Pancreas (tissue), 10 donors: ENCODE results near the gene MARK1. TPM values are rescaled to one million over a fixed set of nuclear protein-coding genes. Genes with fewer than 3 reads are reported as not detected.

Source experiments
- ATAC-seq, 4 donors: fragments of 200-7000 bp; cut with Tn5 transposase; one replicate each; pipeline versions ENCODE4 v1.8.0 to v1.9.1; 2020; ENCODE audit warnings: mild to moderate bottlenecking in 4 of 4, moderate library complexity in 4 of 4
- DNase-seq, 6 donors: peaks; one replicate each; pipeline ENCODE4 v3.0.0-alpha.2; 2020
- FAIRE-seq: peaks from 2 replicates; lab custom pipeline; 2012; peaks lifted over from hg19 to GRCh38; lab: Jason Lieb, UNC
- H3K27ac ChIP-seq, 4 donors: fragments of 200-600 bp; sonication (generic); 1 replicate in 3 of 4; 2 replicates in 1 of 4; pipeline versions ENCODE4 v1.5.0 to v1.8.0; 2020
- H3K27me3 ChIP-seq, 4 donors: fragments of 200-600 bp; one replicate each; pipeline ENCODE4 v1.8.0; 2021
- H3K36me3 ChIP-seq, 3 donors: fragments of 200-600 bp; sonication (generic) in 1 of 3; one replicate each; pipeline versions ENCODE4 v1.5.0 to v1.8.0; 2020 to 2021
- H3K4me1 ChIP-seq, 3 donors: fragments of 200-600 bp; one replicate each; pipeline ENCODE4 v1.8.0; 2021
- H3K4me3 ChIP-seq, 4 donors: fragments of 200-600 bp; sonication (generic) in 2 of 4; one replicate each; pipeline versions ENCODE4 v1.5.0 to v1.8.0; 2020 to 2021
- H3K9me3 ChIP-seq, 4 donors: fragments of 200-600 bp; one replicate each; pipeline ENCODE4 v1.8.0; 2021
- CTCF ChIP-seq, 4 donors: fragments of 200-600 bp; sonication (generic) in 3 of 4; IDR thresholded peaks; one replicate each; pipeline versions ENCODE4 v1.5.0 to v1.8.0; 2021; ENCODE audit warnings: antibody characterized with exemption in 4 of 4
- WGBS, 2 donors: extraction: QIAGEN DNeasy Blood & Tissue Kit; methylation state at CpG; one replicate each; pipeline ENCODE4 v1.1.7; 2013; 5-methylcytosine and 5-hydroxymethylcytosine counted together
- intact Hi-C, 3 donors: fragments of 100-400 bp; cut with DNase I; formaldehyde crosslinking; loops; one replicate each; pipeline versions ENCODE4 v1.11.1 to v1.14.2; 2022
- polyA plus RNA-seq, 2 donors: library from polyadenylated mRNA; stranded (reverse); fragments of 200-250 nt; gene quantifications; one replicate each; pipeline ENCODE4 v1.2.3, GENCODE V29; 2013
- total RNA-seq, 6 donors: library from RNA; stranded (reverse); fragmentation: NEBNext Ultra II Directional in 4 of 6; extraction: Animal tissue kit (Norgen Biotek cat#: 25700) in 4 of 6; gene quantifications; one replicate each; pipeline versions ENCODE4 v1.2.1 to v1.2.4, GENCODE V29; 2021 to 2023
- donor health status: healthy with polysubstance abuse.
- donor health status: DM: no; HTN: no; CAD: no; lungs with moderate emphysema.
- donor health status: DM: no; HTN: no; CAD: no.
- donor health status: control.
- donor health status: control.
- donor health status: Bipolar disorder and iron deficiency.
- donor health status: DM: yes; HTN: yes; CAD: no.
- donor health status: DM: no; HTN: no; CAD: no.
- donor health status: DM: no; HTN: no; CAD: no.
- donor health status: DM: yes; HTN: yes; CAD: no.

The MARK1 gene
- total and polyA plus RNA-seq, 8 donors = 0.84 to 3.5 (median 1.4) TPM

- FAIRE-seq (no peak), DNase-seq (no peak), ATAC-seq (no peak)
- Histone ChIP-seq H3K9me3 (no peaks in the 10 kb centered on the region), H3K36me3 (no peaks in the 10 kb centered on the region), H3K4me3 (no peak overlapping the region), H3K27ac (no peak overlapping the region), H3K27me3 (no peaks in the 10 kb centered on the region), H3K4me1 (no peaks in the 10 kb centered on the region)
- TF ChIP-seq CTCF (IDR thresholded peaks at IDR 0.05) = no peak
- intact Hi-C loops = no loop called here
Measured at GRCh38 chr1:220573836-220574235, 45.9 kb downstream of the MARK1 start.

- no peak for FAIRE-seq
Measured at GRCh38 chr1:220575718-220576497, 48.0 kb downstream of the MARK1 start.

GRCh38 chr1:220577926-220578325, 50.0 kb downstream of the MARK1 start:
- Histone ChIP-seq H3K27ac (no peak overlapping the region), H3K36me3 (no peaks in the 10 kb centered on the region), H3K27me3 (no peaks in the 10 kb centered on the region), H3K4me3 (no peak overlapping the region), H3K9me3 (no peaks in the 10 kb centered on the region), H3K4me1 (no peaks in the 10 kb centered on the region)
- intact Hi-C loops = no loop called here
- no peak for ATAC-seq
- no peak for FAIRE-seq
- TF ChIP-seq CTCF (IDR thresholded peaks at IDR 0.05) = no peak
- 47 to 90% methylated on average over 1 of the region's 1 CpG for WGBS, 2 donors
- DNase-seq = no peak

More at GRCh38 chr1:220575718-220576497, 48.0 kb downstream of the MARK1 start:
- Histone ChIP-seq H3K27me3 (no peaks in the 10 kb centered on the region), H3K27ac (no peak overlapping the region), H3K4me3 (no peak overlapping the region), H3K9me3 (no peaks in the 10 kb centered on the region), H3K36me3 (no peaks in the 10 kb centered on the region), H3K4me1 (no peaks in the 10 kb centered on the region)
- WGBS, 2 donors = 83 to 91% methylated on average over 6 of the region's 6 CpGs
- no peak for TF ChIP-seq CTCF (IDR thresholded peaks at IDR 0.05)
- no peak for DNase-seq
- intact Hi-C loops = no loop called here
- ATAC-seq = no peak

- Histone ChIP-seq H3K9me3 (no peaks in the 10 kb centered on the region), H3K4me3 (no peak overlapping the region), H3K27me3 (no peaks in the 10 kb centered on the region), H3K36me3 (no peaks in the 10 kb centered on the region), H3K4me1 (no peaks in the 10 kb centered on the region), H3K27ac (no peak overlapping the region)
- ATAC-seq = no peak
- no peak for FAIRE-seq
- no peak for TF ChIP-seq CTCF (IDR thresholded peaks at IDR 0.05)
- WGBS, 2 donors = 74 to 75% methylated on average over 6 of the region's 6 CpGs
- no peak for DNase-seq
- intact Hi-C loops = no loop called here
Measured at GRCh38 chr1:220579317-220579716, 51.4 kb downstream of the MARK1 start.

- no peak for FAIRE-seq
- intact Hi-C loops = no loop called here
- Histone ChIP-seq H3K4me3 (no peak overlapping the region), H3K36me3 (no peaks in the 10 kb centered on the region), H3K27ac (no peak overlapping the region), H3K4me1 (no peaks in the 10 kb centered on the region), H3K9me3 (no peaks in the 10 kb centered on the region), H3K27me3 (no peaks in the 10 kb centered on the region)
- TF ChIP-seq CTCF (IDR thresholded peaks at IDR 0.05) = no peak
- no peak for ATAC-seq
- no peak for DNase-seq
Measured at GRCh38 chr1:220592714-220593113, 64.8 kb downstream of the MARK1 start.
